ENCODE data around the gene KCNQ4.

Gene KCNQ4

DNA sequence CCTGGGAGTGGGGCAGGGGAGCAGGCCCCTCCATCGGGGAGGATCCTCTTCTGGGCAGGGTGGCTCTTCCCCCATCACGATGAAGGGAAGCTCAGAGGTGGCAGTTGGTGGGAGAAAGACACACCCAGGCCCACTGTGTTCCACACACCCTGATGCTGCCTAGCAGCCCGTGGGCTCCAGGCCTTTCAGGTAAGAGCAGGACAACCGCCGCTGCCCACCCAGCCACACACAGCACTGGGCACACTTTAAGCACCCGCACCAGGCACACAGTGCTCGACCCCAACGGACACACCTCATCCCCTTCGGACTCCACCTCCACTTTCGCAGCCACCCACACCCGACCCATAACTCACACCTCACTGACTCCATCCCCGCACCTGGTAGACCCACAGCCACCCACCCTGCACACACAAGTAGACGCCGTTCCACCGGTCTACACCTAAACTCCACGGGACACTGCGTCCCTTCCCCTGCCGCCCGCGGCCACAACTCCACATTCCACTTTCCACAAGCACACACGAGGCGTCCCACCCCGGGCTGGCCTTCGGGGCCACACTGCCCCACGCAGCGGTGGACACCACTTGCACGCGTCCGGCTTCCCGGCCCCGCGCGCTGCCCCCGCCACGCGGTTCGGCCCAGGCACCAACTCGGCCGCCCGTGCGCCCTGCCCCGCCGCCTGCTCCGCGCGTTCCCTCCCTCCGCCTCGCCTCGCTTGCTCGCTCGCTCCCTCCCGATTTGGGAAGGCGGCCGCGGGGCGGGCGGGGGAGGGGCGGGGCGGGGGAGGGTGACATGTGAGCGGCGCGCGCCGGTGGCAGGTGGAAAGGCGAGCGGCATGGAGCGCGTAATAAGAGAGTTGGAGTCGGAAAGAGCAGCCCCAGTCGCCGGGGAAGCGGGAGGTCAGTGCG lies at the start of gene KCNQ4:
TSS of gene KCNQ4 (plus strand) at position 787 of the 905 bp plus-strand sequence. CDS start 307 bp downstream, outside the sequence.
- no peak for DNase-seq

- no peak for DNase-seq
Measured at GRCh38 chr1:40734882-40735628, 48.5 kb upstream of the KCNQ4 start.

DNA sequence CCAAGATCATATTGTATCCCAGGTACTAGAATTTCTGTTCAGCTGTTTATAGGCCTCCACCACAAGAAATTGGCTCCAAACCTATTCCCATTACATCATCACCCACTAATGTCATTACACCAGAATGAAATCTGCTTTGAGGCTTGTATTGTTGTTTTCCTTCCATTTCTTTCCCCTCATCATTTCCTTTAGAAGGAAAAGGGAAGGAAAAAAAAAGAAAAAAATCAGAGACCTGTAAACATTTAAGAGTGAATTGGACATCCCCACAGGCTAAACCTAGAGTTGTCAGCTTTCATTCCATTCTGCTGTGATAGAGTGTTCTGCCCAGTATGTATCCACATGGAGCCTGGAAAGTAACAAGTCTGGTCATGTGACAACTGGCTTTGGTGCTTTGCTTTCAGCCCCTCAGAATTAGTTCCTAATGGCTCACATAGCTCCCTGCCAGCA lies 47.5 kb upstream of the KCNQ4 start:
- no peak for DNase-seq

DNA sequence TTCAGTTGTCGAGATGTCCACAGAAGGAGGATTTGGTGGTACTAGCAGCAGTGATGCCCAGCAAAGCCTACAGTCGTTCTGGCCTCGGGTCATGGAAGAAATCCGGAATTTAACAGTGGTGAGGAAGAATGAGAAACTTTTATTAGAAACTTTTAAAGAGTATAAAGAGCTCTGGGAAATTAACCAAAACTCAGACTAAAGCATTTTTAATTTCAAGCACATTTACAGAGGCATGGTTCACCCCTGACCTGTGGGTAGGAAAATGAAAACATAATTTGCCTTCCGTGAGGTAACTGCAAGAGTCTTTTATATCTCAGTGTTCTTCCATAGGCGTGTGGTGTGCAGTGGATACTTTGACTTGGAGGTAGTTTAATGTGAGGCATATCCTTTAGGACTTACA lies 44.8 kb upstream of the KCNQ4 start:
- DNase-seq, result no peak

DNA sequence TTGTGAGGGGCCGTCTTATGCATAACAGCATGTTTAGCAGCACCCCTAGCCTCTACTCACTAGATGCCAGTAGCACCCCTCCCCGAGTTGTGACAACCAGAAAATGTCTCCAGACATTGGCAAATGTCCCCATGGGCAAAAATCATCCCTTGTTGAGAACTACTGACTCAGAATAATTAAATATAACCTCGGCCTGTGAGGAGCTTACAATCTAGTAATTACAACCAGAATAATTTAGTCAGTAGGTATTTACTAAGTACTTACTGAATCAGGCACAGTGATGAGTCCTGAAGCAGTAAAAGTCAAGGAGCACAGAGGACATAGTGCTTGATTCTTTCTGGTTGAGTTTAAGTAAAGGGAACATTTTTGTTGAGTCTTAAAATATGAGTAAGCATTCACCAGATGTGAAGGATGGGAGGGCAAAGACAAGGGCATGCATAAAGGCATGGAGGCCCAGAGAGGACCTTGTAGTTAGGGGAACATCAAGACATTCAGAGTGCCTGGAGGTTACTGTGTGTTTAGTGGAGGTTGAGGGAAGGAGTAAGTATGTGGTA lies 44.1 kb upstream of the KCNQ4 start:
- DNase-seq, result no peak

DNA sequence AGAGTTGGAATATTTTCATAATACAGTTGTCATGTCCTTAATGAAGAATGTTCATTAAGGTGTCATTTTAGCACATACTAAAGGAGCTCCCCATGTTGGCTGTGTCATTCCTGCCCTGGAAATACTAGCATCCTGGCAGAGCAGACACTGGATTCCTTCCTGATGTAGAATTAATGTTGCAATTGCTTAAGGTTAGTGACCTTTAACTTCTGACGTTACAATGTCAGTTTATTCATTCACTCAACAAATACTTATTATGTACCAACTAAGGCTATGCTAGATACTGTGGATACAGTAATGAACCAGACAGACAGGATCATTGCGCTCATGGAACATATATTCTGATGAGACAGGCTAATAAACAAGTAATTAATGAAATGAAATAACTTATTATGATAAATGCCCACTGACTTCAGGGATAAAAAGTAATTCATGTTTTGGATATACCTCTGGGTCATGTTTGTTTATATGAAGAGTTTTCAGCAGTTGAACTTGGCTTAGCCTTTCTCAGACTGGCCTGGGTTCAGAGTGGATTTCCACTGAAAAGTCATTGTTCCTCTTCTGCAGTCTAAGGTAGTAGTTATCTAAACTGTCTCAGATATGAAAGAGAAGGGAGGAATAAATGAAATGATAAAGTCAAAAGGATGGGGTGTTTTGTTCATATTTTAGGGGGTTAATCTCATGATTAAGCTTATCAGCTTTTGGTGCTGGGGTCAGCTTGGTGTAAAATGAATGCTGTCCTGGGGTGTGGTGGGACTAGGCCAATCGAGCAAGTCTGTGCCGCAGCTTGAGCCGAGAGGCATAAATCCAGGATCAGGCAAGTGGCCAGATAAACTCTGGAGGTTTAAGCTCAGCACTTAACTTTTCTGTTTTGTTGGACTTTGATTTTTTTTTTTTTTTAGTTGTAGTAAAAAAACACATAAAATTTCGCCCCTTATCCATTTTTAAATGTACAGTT lies 43.3 kb upstream of the KCNQ4 start:
- DNase-seq, result no peak

- no peak for DNase-seq
Measured at GRCh38 chr1:40740997-40741736, 42.4 kb upstream of the KCNQ4 start.

DNA sequence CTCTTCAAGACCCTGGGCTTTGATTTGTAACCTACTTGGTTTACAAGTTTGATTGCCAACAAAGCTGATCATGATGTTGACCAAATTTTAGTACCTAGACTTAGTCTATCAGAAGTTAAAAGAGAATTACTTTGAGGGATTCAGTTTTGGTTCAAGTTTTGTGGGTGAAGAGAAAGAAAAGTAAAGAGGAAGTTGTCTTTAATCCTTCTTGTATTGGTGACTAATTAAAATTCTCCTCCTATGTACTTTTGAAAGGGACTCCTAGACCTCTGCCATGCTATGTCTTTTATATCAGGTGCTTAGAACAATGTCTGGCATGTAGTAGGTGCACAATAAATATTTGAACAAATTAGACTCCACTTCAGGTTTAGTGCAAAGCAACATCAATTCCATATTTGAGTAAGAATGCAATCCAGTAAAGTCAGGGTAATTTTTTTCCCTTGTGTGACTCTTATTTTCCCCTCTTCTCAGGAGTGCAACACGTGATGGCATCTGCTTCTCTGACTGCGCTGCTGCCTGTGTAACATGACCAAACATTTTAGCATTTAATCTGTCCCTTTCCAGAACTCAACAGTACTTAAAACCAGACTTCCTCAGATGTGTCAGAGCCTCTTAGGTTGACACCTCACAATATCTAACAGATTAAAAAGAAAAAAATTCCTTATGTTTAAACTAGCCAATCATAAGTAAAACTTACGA lies 41.1 kb upstream of the KCNQ4 start:
- no peak for DNase-seq

DNA sequence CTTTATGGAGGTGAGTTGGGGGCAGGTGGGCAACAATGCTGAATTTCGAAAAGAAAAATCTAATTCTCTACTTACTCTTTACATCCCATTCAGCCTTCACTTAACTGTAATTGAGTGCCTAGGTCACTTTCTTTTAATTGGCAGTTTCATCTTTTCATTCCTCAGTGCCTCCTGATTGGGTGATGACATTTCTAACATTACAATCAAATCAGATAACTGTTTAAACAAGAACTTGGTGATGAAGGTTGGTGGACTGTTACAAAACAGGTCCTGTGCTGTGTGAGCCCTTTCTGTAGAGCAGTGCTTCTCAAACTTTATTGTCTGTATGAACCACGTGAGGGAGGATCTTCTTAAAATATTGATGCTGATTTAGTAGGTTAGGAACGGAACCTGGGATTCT lies 40.1 kb upstream of the KCNQ4 start:
- no peak for DNase-seq

DNA sequence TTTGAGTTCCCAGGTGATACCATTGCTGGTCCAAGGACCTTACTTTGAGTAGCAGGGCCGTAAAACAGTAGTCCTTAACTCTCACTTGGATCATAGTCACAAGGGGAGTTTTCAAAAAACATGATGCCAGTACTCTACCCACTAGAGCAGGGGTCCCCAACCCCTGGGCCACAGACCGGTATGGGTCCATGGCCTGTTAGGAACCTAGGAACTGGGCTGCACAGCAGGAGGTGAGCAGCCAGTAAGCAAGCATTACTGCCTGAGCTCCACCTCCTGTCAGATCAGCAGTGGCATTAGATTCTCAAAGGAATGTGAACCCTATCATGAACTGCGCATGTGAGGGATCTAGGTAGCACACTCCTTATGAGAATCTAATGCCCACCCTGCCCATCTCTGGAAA lies 39.7 kb upstream of the KCNQ4 start:
- DNase-seq, result no peak

- DNase-seq, result no peak
Measured at GRCh38 chr1:40745176-40745575, 38.4 kb upstream of the KCNQ4 start.

DNA sequence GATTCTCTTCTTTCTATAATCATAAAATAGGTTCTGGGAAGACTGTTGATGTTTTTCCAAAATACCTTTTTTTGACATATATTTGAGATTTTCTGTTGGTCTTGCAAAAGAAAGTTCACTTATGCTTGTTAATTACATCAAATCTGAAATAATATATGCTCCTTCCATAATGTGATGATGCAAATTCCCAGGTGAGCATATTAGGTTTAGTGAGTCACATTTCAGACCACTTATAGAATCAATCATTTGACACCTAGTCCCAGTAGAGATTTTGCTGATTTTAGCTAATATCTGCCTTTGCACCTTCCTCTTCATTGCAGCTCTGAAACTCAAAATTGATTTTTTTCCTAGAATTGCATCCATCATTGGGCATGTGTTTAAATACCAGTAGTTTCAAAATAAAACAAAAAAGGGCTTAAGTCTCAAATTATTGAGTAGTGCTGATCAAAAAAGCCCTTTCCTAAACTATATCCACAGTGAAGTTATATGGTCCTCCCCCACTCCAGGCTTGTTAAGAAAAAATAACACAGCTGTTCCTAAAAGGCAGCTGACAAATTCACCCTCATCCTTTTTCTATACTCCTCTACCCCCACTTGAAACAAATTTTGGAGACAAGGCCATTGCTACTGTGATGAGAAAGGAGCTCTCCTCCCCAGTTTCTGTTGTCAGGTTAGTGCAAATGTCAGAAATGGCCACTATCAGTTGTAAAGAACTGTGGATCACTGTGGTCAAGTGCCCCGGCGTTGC lies 37.1 kb upstream of the KCNQ4 start:
- DNase-seq, result no peak

DNA sequence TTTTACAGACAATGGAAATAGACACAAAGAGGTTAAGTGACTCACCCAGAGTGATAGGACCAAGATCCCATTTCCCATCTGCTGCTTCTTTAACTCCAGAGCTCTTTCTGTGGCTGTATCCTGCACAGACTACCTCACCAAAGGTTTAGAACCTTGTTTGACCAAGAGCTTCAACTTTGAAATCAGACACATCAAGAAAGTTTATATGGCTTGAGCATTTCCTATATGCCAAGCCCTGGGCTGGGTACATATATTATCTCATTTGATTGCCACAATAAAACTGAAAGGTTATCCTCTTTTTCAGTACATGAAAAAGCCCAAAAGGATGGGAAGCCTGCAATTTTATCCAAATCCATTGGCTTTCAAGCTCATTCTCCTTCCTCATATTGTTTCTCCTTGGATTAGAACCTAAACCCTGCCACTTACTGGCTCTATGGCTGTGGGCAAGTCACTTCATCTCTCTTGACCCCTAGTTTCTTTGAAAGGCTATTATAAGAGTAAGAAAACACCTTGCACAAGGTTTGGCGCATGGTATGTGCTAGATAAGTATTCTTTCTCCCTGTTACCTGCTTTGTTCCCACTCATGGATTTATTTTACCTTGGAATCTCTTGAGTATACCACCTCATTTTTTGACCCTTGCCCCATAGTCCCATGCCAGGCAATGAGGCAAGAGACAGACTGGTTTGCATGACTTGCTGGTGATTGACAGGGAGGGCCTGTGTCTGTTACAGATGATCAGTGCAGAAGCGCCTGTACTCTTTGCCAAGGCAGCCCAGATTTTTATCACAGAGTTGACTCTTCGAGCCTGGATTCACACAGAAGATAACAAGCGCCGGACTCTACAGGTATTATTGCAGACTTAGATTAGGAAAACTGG lies 34.5 kb upstream of the KCNQ4 start:
- DNase-seq, result no peak

DNA sequence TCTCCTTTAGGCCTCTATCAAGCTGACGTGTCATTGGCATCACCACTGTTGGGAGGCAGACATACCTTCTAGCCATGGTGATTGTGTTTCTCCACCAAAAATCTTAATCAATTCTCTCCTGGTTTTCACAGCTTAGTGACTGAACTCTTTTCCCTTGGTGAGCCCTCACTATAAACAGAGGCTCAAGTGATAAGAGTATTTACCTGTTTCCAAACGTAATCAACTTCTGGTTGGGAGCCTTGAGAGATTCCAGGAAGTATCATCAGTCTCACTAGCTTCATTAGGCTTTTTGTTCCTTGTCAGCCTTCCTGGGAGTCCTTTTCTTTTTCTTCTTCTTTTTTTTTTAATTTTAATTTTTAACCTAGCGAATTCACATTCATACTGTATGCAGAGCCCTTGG lies 33.8 kb upstream of the KCNQ4 start:
- no peak for DNase-seq

DNA sequence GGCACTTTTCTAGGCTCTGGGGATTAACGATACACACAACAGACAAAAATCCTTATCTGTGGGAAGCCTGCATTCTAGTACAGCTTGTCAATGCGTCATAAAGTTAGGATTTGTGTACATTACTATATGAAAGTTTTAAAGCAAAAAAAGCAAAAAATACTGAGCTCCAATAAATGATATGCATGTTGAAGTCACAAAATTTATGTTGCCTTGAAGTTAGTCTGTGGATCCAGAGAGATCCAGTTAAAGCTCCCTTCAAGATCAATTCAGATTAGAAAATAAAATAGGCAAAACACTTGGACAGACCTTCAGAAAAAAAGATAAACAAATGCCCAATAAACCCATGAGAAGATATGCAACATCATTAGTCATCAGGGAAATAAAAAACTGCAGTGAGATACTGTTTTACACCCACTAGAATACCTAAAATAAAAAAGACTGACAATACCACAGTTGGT lies 33.1 kb upstream of the KCNQ4 start:
- no peak for DNase-seq

DNA sequence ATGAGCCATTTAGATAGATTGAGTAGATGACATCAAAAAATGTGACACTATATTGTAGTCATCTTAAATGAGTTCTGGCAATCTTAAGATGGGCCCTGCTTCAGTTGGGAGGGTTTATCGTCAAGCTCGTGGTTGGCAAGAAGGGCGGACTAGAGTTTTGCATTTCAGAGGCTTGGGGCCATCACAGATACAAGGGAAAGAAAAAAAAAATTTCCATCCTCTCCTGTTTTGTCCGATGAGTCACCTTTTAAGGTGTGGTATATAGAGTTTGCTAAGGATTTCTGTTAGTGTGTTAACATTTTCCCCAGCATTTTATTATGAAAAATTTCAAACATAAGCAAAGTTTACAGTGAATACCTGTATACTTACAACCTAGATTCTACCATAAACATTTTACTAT lies 31.8 kb upstream of the KCNQ4 start:
- no peak for DNase-seq

GRCh38 chr1:40753142-40753882 lies 30.3 kb upstream of the KCNQ4 start:
- no peak for DNase-seq

DNA sequence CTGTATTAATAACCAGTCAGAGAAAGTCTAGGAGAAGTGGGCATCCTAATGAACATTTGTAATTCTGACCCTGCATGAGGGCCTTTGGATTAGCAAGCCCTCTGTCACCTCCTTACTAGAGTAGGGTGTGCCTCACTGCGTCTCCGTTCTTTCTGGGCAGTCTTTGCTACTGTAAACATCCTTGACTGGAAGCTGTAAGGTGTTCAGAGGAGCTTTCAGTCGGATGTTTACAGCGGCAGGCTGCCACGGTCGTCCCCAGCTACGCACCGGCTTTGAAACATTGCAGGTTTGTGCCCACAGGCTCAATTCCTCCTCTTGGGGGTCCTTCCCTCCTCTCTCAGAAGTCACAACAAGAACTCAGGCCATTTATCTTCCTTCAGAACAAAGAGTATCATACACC lies 29.4 kb upstream of the KCNQ4 start:
- DNase-seq, result no peak

DNA sequence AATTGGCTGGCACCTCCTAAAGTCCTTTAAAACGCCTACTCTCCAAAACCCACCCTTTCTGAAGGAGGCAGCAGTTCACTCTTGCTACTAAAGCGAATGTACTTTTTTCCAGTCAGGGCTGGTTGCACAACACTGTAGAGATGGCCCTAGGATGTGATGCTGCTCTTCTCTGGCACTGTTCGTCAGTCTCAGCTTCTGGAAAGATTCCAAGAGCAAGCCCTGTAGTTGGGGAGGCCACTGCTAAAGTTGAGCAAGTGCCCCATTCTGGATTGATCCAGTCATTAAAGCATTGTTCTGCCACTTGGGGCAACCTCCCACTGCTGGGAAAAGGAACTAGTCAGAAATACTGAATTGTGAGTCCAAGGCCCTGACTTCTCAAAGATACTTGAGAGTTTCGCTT lies 28.5 kb upstream of the KCNQ4 start:
- DNase-seq, result no peak
